H1 (cell line): Measurements from ENCODE around the gene IQGAP3. TPM values are rescaled to one million over a fixed set of nuclear protein-coding genes. Genes with fewer than 3 reads are reported as not detected.

ENCODE experiments used
- BRCA1 ChIP-seq: IDR thresholded peaks from 2 replicates; pipeline ENCODE4 v1.6.1; 2012; ENCODE audit warnings: low read depth, low read length, improper control_type of control experiment
- CBX5 ChIP-seq: fragments of 300-800, 300-1000 bp; sonication (generic); IDR thresholded peaks from 2 replicates; pipeline ENCODE4 v1.7.1; 2016; ENCODE audit warnings: antibody characterized with exemption, low read length, low read depth
- CREB1 ChIP-seq: IDR thresholded peaks from 2 replicates; pipeline ENCODE4 v1.6.1; 2012; ENCODE audit warnings: inconsistent platforms
- CTBP2 ChIP-seq: IDR thresholded peaks from 2 replicates; pipeline ENCODE4 v1.7.0; 2011; ENCODE audit warnings: borderline replicate concordance, mild to moderate bottlenecking, moderate library complexity, mixed read lengths, low read length; ENCODE audit not compliant: insufficient read depth, insufficient read length
- KDM1A ChIP-seq: fragments of 200-600, 300-600 bp; sonication (generic); IDR thresholded peaks from 2 replicates; pipeline ENCODE4 v1.7.1; 2016; ENCODE audit warnings: mild to moderate bottlenecking, low read length, borderline replicate concordance
- SIN3A ChIP-seq, 2 experiments: IDR thresholded peaks in 1 of 2; conservative IDR thresholded peaks in 1 of 2; 2 replicates each; pipeline ENCODE4 v1.6.1; 2011 to 2012; ENCODE audit warnings: low read length in 2 of 2, improper control_type of control experiment in 1 of 2, low read depth in 1 of 2, mild to moderate bottlenecking in 1 of 2
- TEAD4 ChIP-seq: IDR thresholded peaks from 2 replicates; pipeline ENCODE4 v1.6.1; 2012; ENCODE audit warnings: low read depth, low read length, inconsistent platforms, mixed read lengths
- polyA plus RNA-seq, 7 experiments: library from polyadenylated mRNA; depleted of rRNA in 3 of 7; stranded (reverse) in 5 of 7; unstranded in 2 of 7; fragments of >200 nt in 5 of 7; fragments of 200-250 nt in 2 of 7; gene quantifications; 1 replicate in 5 of 7; 2 replicates in 1 of 7; 4 replicates in 1 of 7; pipeline versions ENCODE4 v1.2.1 to v1.2.3, GENCODE V29; 2011 to 2013; ENCODE audit warnings: missing spikeins in 2 of 7, mixed read lengths in 2 of 7
- total RNA-seq: library from RNA; stranded (reverse); fragmentation: NEBNext Ultra II Directional; extraction: Animal tissue kit (Norgen Biotek cat#: 25700); gene quantifications from 2 replicates; pipeline ENCODE4 v1.2.1, GENCODE V29; 2021
- TF ChIP-seq, protein P1 (sequence below): IDR thresholded peaks from 2 replicates; pipeline ENCODE4 v1.6.1; 2012; ENCODE audit warnings: low read length, inconsistent platforms
- TF ChIP-seq, protein P2 (sequence below): IDR thresholded peaks from 2 replicates; pipeline ENCODE4 v1.6.1; 2011; ENCODE audit warnings: low read length, improper control_type of control experiment

Gene IQGAP3
- total and polyA plus RNA-seq, 2 of the 8 experiments (the other 6 are each of a cell fraction or from before 2014, with no cell fraction given): 14.6 to 22.3 TPM

DNA sequence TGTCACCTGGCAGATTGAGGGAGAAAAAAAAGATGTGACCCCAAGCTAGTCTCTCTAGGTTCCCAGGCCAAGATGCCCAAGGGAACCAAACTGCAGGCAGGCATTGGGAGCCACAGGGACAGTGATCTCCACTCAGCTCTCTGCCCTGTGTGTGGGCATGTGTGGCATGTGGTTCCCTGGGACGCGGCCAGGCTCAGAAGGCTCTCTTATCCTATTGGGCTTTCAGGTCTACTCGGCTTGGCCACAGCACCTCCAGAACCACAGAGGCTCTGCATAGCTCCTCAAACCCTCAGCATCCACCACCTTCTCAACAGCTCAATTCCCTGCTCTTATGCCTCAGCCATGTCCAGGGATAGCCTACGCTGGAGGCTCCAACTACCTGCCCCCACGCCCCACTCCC lies 22.0 kb downstream of the IQGAP3 start (continued):
- TF ChIP-seq, protein P1, sequence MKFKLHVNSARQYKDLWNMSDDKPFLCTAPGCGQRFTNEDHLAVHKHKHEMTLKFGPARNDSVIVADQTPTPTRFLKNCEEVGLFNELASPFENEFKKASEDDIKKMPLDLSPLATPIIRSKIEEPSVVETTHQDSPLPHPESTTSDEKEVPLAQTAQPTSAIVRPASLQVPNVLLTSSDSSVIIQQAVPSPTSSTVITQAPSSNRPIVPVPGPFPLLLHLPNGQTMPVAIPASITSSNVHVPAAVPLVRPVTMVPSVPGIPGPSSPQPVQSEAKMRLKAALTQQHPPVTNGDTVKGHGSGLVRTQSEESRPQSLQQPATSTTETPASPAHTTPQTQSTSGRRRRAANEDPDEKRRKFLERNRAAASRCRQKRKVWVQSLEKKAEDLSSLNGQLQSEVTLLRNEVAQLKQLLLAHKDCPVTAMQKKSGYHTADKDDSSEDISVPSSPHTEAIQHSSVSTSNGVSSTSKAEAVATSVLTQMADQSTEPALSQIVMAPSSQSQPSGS: no peak
- TF ChIP-seq, protein P2, sequence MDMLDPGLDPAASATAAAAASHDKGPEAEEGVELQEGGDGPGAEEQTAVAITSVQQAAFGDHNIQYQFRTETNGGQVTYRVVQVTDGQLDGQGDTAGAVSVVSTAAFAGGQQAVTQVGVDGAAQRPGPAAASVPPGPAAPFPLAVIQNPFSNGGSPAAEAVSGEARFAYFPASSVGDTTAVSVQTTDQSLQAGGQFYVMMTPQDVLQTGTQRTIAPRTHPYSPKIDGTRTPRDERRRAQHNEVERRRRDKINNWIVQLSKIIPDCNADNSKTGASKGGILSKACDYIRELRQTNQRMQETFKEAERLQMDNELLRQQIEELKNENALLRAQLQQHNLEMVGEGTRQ: no peak
- TF ChIP-seq BRCA1 (no peak), SIN3A (conservative IDR thresholded peaks at IDR 0.05 in 1 of 2, IDR thresholded peaks at IDR 0.05 in 1 of 2; ENCODE audit: low read depth in 1 of 2, low read length in 2 of 2) (no peak), TEAD4 (no peak), KDM1A (no peak), CBX5 (no peak), CTBP2 (no peak), CREB1 (no peak)
